Measurements from ENCODE around the gene SCAP.
"Not testable (repeated sequence)": the region's sequence is repeated elsewhere in the genome, so short reads cannot be mapped to it uniquely, and the experiment has no call there.

Gene SCAP

DNA sequence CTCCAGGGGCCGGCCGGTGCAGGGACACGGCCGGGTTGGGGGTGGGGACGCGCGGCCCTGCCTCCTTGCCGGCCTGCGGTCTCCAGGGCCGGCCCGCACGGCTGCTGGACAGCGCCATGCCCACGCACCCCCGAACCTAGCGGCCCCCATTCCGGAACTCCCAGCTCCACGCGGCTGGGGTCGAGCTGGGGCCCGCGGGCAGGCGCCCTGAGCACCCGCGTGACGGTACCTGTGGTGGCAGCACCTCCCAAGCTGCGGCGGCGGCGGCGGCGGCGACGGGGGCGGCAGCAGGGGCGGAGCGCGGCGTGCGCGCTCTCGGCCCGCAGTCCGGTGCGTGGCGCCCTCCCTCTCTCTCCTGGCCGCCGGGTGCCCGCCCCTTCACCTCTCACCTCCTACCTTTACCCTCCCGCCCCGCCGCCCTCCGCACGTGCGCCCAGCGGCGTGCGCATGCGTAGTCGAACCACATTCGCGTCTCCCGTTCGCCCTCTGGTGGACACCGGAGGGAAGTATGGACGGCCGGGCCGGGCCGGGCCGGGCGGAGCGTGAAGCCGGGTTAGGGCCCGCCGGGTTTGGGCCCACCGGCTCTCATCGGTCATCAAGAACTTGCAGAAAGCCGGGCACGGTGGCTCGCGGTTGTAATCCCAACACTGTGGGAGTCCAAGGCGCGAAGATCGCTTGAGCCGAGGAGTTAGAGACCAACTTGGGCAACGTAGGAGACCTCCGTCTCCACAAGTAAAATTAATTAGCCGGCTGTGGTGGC, at the start of gene SCAP:
TSS of gene SCAP (minus strand) at position 372 of the 760 bp plus-strand sequence. CDS start 32,948 bp downstream, outside the sequence.
- peak; percentile 82 for DNase-seq

DNA sequence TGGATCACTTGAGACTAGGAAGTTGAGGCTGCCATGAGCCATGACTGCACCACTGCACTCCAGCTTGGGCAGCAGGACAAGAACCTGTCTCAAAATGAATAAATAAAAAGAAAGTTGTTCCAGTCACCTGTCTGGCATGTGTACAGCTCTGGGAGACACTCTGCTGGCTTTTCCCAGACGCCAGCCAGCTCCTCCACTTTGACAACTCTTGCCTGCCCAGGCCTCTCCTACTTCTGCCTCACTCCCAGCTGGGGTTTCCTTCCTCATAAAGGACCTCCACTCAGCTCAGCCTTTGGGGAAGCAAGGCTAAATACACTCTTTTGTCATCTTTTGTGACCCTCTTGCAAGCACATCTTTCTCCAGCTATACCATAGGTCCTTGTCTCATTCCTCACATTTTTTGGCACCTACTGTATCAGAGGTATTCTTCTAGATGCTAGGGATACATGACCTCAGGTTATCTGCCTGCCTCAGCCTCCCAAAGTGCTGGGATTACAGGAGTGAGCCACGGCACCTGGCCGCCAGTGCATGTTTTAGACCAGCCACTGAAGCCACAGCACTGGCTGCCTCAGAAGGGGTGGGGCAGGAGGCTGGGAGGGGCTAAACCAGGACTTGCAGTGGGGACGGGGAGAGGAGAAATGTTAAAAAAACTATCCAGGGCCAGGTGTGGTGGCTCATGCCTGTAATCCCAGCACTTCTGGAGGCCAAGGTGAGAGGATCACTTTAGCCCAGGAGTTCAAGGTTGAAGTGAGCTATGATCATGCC, 47.8 kb upstream of the SCAP start:
- no peak for DNase-seq

DNA sequence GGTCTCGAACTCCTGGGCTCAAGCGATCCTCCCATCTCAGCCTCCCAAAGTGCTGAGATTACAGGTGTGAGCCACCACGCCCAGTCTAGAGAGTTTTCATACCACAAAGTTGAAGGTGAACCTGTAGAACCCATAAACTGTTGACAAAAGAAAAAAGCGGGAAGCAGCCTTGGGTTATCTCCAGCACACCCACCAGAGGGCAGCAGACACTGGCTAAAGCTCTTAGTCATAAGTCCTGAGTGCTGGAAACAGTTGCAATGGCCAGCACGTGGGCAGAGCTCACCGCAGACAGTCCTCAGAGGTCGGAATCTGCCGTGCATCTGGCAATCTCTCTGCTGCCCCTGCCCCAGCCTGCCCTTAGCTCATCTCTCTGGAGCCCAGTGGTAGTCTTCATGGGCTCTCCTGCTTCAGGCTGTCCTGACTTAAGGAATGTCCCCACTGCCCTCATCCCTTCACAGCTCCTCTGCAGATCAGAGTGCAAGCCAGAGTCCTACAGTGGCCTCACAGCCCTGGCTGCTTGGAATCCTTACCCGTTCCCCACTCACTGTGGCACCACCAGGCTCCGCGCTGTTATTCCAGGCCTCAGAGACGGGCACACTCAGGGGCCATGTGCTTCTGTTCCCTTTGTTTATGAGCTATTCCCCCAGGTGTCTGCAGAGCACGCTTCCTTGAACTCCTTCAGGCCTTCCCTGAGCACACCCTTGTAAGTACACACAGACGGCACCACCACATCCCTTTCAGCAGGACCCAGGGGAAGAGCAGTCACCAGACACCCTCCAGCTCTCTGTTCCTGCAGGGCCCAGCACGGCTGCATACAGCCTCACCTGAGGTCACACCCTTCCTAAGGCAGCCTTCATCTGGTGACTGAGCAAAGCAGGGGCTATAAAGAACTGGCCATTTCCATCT, 46.6 kb upstream of the SCAP start:
- DNase-seq, result peak; percentile 91

- DNase-seq, result no peak
Measured at GRCh38 chr3:47520756-47521155, 45.0 kb upstream of the SCAP start.

- DNase-seq, result no peak
Measured at GRCh38 chr3:47517937-47518336, 42.2 kb upstream of the SCAP start.

GRCh38 chr3:47515864-47516319, 40.2 kb upstream of the SCAP start:
- no peak for DNase-seq

DNA sequence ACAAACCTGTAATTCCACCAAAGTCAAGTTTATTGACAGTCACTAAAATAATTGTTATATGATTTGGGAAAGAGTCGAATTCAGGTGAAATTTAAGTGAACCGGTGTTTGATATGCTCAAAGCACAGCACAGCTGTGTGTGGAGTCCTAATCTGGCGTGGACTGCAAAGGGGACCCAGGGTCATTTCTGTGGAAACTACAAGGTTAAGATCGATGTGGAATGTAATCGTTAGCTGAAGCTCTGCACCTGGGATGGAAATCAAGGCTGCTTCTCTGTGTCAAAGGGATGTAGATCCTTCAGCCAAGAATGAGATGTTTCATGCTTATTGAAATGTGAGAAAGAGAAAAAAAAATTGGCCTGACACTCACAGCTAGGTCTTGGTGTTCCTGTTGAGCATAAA, 39.4 kb upstream of the SCAP start:
- DNase-seq, result no peak

- peak; percentile 97 for DNase-seq
Measured at GRCh38 chr3:47513125-47513929, 37.6 kb upstream of the SCAP start, which contains the start of gene ELP6. TSS of gene ELP6 (minus strand) at chr3:47513712. CDS start at chr3:47513590, 122 bp downstream.

- DNase-seq, result peak; percentile 3
Measured at GRCh38 chr3:47512416-47513124, 36.8 kb upstream of the SCAP start.

- not testable (repeated sequence) for DNase-seq
Measured at GRCh38 chr3:47505267-47505666, 29.5 kb upstream of the SCAP start.

- DNase-seq, result no peak
Measured at GRCh38 chr3:47504113-47504512, 28.4 kb upstream of the SCAP start.

DNA sequence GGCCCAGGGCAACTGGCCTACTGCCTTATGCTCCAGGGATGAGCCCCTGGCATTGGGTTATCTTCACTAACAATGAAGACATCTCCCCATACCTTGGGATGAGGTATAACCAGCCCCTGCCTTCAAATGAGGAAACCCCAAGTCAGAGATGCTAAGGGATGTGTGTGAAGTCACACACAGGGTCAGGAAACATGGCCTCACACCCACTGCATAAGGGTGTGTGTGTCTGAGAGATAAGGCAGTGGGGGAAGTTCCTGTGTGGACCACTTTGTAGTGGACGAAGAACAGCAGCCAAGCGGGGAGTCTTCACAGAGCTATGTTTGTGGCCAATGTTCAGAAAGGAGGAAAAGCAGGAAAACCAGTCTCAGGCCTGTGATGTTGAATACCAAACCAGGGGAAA, 27.3 kb upstream of the SCAP start:
- no peak for DNase-seq

- DNase-seq, result no peak
Measured at GRCh38 chr3:47496892-47497291, 21.2 kb upstream of the SCAP start.

- no peak for DNase-seq
Measured at GRCh38 chr3:47495886-47496285, 20.1 kb upstream of the SCAP start.

DNA sequence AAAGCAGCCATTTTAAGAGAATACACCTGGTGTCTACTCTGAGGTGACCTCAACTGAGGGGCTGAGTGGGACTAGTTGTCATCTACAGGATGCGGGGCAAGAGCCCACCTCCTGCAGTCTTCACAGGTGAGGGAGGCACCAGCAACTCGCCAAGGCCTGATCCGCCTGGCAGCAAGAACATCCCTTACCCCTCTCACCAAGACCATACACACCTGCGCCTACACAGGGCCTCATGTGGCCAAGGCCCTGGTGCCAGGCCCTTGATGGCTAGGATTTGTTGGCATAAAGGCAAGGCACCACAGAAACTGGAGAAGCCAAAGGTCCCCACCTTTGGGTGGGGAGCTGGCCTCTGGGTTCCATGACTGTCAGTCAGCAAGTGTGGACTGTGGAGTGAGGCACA, 19.4 kb upstream of the SCAP start:
- DNase-seq, result no peak

- DNase-seq, result no peak
Measured at GRCh38 chr3:47491777-47492176, 16.0 kb upstream of the SCAP start.

DNA sequence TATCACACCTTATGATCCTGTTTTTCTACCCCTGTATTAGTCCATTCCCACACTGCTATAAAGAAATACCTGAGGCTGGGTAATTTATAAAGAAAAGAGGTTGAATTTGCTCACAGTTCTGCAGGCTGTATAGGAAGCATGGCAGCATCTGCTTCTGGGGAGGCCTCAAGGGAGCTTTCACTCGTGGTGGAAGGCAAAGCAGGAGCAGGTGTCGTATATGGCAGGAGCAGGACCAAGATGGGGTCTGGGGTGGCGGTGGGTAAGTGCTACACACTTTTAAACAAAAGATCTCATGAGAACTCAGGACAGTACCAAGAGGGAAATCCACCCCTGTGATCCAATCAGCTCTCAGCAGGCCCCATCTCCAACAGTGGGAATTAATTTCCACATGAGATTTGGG, 15.4 kb upstream of the SCAP start:
- no peak for DNase-seq

DNA sequence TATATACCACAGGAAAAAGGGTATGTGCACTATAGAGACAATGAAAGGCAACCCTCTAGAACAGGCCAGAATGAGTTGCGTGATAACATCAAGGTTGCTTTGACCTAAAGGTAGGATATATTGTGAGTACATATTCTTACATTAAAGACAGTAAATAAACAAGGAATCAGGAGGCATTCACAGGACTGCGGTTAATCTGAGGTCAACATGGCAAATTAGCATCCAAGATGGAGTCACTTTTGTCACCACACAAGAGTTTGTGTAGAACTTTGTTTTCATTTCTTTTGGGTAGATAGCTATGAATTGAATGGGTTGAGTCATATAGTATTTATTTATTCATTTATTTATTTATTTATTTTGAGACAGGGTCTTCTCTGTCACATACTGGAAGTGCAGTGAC, 11.5 kb upstream of the SCAP start:
- DNase-seq, result no peak

DNA sequence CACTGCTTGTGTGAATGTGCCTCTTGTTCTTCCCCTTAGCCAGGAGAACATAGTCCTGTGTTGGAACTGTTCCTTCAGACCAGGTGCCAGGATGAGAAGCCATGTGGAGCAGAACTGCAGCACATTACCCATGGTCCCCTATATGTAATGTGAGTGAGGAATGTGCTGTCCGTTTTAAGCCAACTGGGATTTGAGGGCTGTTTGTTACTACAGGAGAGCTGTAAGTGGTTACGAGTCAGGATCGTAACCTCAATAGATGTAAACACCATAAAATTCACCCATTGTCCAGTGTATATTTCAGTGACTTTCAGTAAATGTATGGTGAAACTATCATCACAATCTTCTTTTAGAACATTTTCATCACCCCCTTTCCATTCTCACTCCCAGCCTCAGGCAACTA, 10.1 kb upstream of the SCAP start:
- DNase-seq, result no peak

DNA sequence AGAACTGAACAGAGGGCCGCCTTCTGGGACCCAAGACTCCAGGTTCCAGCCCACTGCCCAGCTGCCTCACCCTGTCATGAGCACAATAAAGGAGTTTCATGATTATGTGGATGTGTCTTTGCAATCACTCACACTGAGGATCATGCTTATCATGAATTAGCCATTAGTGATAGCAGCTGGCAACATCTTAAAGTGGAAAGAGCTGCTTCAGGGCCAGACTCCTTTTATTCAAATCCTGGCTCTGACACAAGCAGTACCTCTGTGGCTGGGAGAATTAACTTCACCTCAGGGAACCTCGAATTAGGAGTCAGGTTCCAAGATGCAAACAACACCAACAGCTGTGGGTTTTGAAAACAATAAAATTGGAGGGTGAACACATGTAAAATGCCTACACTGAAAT, 6.6 kb upstream of the SCAP start:
- DNase-seq, result no peak

DNA sequence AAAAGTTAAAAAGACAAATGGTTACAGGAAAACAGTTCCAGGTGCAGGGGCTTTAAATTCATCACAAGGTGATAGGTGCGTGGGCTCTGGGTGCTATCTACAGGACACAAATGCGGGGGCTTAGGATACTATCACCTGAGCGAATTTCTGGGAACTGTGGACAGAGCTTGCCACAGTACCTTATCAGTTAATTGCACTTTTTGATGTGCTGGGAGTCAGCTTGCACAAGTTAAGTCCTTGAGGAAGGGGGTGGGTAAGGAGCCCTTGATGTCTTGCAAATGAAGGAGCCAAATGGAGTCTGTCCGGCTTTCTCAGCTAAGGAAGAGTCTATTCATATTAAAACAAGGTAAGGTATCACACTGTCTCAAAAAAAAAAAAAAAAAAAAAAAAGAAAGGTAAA, 6.0 kb upstream of the SCAP start:
- not testable (repeated sequence) for DNase-seq

- DNase-seq, result not testable (repeated sequence)
Measured at GRCh38 chr3:47480267-47480666, 4.5 kb upstream of the SCAP start.

All from inflammatory macrophage treated with lipopolysaccharide for 4 hours (primary cell).